Uterus (tissue), 4 donors: Measurements from ENCODE around the gene CGNL1. TPM values are rescaled to one million over a fixed set of nuclear protein-coding genes. Genes with fewer than 3 reads are reported as not detected.
A peak's percentile ranks its signal among the peaks of the same experiment; 100 is the strongest.

ENCODE experiments used
- DNase-seq, 2 donors: peaks; one replicate each; pipeline ENCODE4 v3.0.0-alpha.2; 2019 to 2020
- H3K27ac ChIP-seq, 2 donors: fragments of 200-600 bp; sonication (generic); 1 replicate in 1 of 2; 2 replicates in 1 of 2; pipeline ENCODE4 v1.5.1; 2016 to 2018
- H3K27me3 ChIP-seq, 2 donors: fragments of 200-600 bp; sonication (generic); one replicate each; pipeline ENCODE4 v1.5.1; 2018 to 2019; ENCODE audit warnings: control low read depth in 1 of 2
- H3K36me3 ChIP-seq, 2 donors: fragments of 200-600 bp; sonication (generic); one replicate each; pipeline ENCODE4 v1.5.1; 2019; ENCODE audit warnings: control low read depth in 1 of 2
- H3K4me1 ChIP-seq, 2 donors: fragments of 200-600 bp; sonication (generic); one replicate each; pipeline ENCODE4 v1.5.1; 2018 to 2019; ENCODE audit warnings: control low read depth in 1 of 2
- H3K4me3 ChIP-seq, 2 donors: fragments of 200-600 bp; sonication (generic); 1 replicate in 1 of 2; 2 replicates in 1 of 2; pipeline ENCODE4 v1.5.1; 2018 to 2019; ENCODE audit warnings: mild to moderate bottlenecking in 1 of 2
- H3K9me3 ChIP-seq, 2 donors: fragments of 200-600 bp; sonication (generic); one replicate each; pipeline ENCODE4 v1.5.1; 2019; ENCODE audit warnings: control low read depth in 1 of 2
- POLR2A ChIP-seq, 2 donors: fragments of 450-650 bp; IDR thresholded peaks; one replicate each; pipeline ENCODE4 v1.6.1; 2016; ENCODE audit warnings: antibody characterized with exemption in 2 of 2, mild to moderate bottlenecking in 1 of 2, moderate library complexity in 1 of 2
- intact Hi-C: fragments of 100-400 bp; cut with DNase I; formaldehyde crosslinking; loops from one replicate; pipeline ENCODE4 v1.15.1; 2023; ENCODE audit warnings: low total_unique reads
- total RNA-seq, 4 donors: library from RNA; depleted of rRNA in 3 of 4; stranded (reverse); fragments of >200 nt in 3 of 4; gene quantifications; one replicate each; pipeline versions ENCODE4 v1.1.0 to v1.2.4, GENCODE V29; 2014 to 2023
- TF ChIP-seq, protein P1 (sequence below), 4 experiments: fragments of 200-600 bp in 2 of 4; fragments of 450-650 bp in 2 of 4; sonication (generic) in 2 of 4; IDR thresholded peaks; one replicate each; pipeline ENCODE4 v1.5.1; 2016 to 2019; ENCODE audit warnings: antibody characterized with exemption in 4 of 4, mild to moderate bottlenecking in 2 of 4, moderate library complexity in 1 of 4
- donor health status: DM: yes; HTN: yes; CAD: no.

Gene CGNL1
- total RNA-seq, 4 donors from 2014 or later = 15.1 to 74.4 (median 31.7) TPM

DNA sequence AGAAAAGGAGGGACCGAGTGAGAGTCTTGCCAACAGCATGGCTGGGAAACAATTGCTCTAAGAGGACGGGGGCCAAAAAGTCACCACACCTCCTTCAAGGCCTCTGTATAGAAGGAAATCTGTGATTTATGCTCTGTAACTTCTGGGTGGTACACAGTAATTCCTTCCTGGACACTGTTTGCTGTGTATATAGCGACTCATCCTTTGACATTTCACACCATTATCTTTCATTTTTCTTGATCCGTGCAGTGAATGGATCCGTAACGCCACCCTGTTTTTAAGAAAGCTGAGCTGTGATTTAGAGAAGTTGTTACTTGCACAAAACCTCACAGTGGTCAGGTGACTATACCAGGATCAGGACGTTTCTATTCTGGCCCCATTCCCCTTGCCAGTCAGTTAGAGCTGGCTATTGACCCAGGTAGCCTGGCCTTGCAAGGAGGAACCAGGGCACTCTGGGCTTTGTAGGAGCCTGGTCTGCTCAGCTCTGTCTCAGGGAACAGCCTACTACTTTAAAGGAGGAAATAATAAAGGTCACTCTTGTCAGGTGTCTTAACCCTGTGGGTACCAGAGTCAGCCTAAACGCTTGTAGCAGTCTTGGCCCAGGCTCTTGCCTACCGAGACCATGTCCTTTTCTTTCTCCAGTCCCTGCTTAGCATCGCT, 128.9 kb downstream of the CGNL1 start:
- intact Hi-C loops = no loop called here
- Histone ChIP-seq H3K27ac (peak overlapping the region; percentile 30 to 62), H3K9me3 (no peaks in the 10 kb centered on the region), H3K36me3 (no peaks in the 10 kb centered on the region), H3K27me3 (no peaks in the 10 kb centered on the region), H3K4me3 (no peak overlapping the region), H3K4me1 (no peaks in the 10 kb centered on the region)
- TF ChIP-seq, protein P1, sequence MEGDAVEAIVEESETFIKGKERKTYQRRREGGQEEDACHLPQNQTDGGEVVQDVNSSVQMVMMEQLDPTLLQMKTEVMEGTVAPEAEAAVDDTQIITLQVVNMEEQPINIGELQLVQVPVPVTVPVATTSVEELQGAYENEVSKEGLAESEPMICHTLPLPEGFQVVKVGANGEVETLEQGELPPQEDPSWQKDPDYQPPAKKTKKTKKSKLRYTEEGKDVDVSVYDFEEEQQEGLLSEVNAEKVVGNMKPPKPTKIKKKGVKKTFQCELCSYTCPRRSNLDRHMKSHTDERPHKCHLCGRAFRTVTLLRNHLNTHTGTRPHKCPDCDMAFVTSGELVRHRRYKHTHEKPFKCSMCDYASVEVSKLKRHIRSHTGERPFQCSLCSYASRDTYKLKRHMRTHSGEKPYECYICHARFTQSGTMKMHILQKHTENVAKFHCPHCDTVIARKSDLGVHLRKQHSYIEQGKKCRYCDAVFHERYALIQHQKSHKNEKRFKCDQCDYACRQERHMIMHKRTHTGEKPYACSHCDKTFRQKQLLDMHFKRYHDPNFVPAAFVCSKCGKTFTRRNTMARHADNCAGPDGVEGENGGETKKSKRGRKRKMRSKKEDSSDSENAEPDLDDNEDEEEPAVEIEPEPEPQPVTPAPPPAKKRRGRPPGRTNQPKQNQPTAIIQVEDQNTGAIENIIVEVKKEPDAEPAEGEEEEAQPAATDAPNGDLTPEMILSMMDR (IDR thresholded peaks at IDR 0.05) = no peak
- no peak for TF ChIP-seq POLR2A (IDR thresholded peaks at IDR 0.05)
- no peak for DNase-seq

DNA sequence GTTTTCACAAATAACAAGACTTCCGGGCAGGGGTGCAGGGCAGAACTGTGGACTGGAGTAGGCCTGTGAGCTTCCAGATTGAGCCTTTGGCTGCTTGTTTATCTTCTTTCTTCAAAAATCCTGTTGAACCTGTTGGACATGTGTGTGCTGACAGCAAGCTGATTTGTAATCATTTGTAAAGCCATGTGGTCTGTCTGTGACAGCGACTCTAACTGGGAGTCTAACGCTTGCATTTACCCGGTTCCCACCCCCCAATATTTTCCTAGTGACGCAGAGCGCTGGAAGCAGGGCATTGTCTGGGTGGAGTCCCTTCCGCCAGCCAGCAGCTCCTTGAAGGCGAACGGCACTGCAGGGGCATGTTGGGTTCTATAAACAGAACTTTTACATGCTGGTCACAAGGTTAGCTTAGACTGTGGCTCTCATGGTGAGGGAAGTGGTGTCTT, 129.7 kb downstream of the CGNL1 start:
- Histone ChIP-seq H3K27me3 (no peaks in the 10 kb centered on the region), H3K4me1 (no peaks in the 10 kb centered on the region), H3K4me3 (no peak overlapping the region), H3K9me3 (no peaks in the 10 kb centered on the region), H3K27ac (peak overlapping the region; percentile 43 to 62), H3K36me3 (no peaks in the 10 kb centered on the region)
- intact Hi-C loops = no loop called here
- DNase-seq = peak in 1 of 2 donors; percentile 44
- no peak for TF ChIP-seq POLR2A (IDR thresholded peaks at IDR 0.05)
- TF ChIP-seq, protein P1 (IDR thresholded peaks at IDR 0.05) = no peak

DNA sequence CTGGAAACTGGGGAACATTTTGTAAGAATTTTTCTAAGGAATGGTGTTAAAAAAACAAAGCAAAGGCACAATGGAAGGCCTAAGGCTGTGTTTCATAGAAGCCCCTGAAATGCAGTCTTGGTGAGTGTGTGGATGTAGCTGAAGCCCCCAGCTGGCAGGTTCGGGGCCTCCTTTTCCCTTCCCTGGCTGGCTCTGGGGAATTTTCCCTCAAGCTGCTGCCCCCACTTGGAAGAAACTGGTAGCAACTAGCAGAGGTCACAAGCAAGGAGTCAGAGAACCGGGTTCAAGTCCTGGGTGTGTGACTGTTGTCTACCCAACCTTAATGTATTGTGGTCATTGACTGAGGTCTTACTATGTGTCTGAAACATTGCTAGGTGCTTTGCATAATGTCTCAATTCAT, 130.1 kb downstream of the CGNL1 start:
- intact Hi-C loops = no loop called here
- no peaks in the 10 kb centered on the region for H3K4me1 ChIP-seq

DNA sequence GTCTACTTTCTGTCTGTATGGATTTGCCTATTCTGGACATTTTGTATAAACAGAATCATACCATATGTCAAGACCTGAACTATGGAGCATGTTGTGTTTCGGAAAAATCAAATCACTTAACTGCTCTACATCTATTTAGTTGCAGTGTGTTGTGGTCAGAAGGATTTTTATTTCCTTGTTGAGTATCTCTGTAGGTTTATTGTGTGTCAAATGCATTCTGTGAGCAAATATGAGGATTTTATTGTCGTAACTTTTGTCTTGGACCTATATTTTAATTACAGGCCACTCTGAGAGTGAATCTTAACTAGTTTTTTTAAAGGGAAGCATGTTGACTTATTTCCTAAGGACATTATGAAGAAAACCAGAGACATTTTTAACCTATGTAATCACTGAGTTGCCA, 130.8 kb downstream of the CGNL1 start:
- intact Hi-C loops = no loop called here
- Histone ChIP-seq H3K4me3 (no peak overlapping the region), H3K36me3 (no peaks in the 10 kb centered on the region), H3K9me3 (no peaks in the 10 kb centered on the region), H3K27ac (peak overlapping the region in 1 of 2 donors; percentile 62), H3K27me3 (no peaks in the 10 kb centered on the region), H3K4me1 (no peaks in the 10 kb centered on the region)
- TF ChIP-seq POLR2A (IDR thresholded peaks at IDR 0.05) = no peak
- TF ChIP-seq, protein P1 (IDR thresholded peaks at IDR 0.05) = no peak
- DNase-seq = no peak

More for the DNA sequence above, 130.1 kb downstream of the CGNL1 start:
- H3K36me3 ChIP-seq = no peaks in the 10 kb centered on the region
- TF ChIP-seq, protein P1 (IDR thresholded peaks at IDR 0.05) = no peak
- TF ChIP-seq POLR2A (IDR thresholded peaks at IDR 0.05) = no peak
- H3K27me3 ChIP-seq = no peaks in the 10 kb centered on the region
- DNase-seq = no peak
- no peak overlapping the region for H3K4me3 ChIP-seq
- no peaks in the 10 kb centered on the region for H3K9me3 ChIP-seq
- peak overlapping the region; percentile 43 to 62 for H3K27ac ChIP-seq

DNA sequence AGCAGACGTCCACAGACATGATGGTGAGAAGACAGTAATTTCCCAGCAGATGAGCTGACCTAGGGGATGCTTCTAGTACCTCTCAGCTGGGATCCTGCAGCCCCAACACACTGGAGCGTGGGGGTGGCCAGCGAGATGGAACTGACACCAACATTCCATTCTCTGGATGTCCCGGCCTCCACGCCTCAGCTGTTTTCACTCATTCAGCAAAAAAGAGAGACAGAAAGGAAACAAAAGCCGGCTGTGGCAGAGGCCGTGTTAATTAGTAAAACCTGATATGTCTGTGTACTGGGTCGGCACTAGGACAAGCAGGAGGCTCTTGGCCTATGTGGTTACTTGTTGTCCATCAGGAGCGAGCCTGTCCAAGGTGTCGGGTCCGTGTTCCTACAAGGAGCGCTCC, 132.8 kb downstream of the CGNL1 start:
- Histone ChIP-seq H3K4me1 (no peaks in the 10 kb centered on the region), H3K27ac (no peak overlapping the region), H3K27me3 (no peaks in the 10 kb centered on the region), H3K36me3 (no peaks in the 10 kb centered on the region), H3K4me3 (no peak overlapping the region), H3K9me3 (no peaks in the 10 kb centered on the region)
- peak in 1 of 2 donors; percentile 35 for DNase-seq
- TF ChIP-seq POLR2A (IDR thresholded peaks at IDR 0.05) = no peak
- TF ChIP-seq, protein P1 (IDR thresholded peaks at IDR 0.05) = no peak
- intact Hi-C loops = no loop called here
